Measurements from ENCODE around the gene ATXN7L3. TPM values are rescaled to one million over a fixed set of nuclear protein-coding genes. Genes with fewer than 3 reads are reported as not detected.

Gene ATXN7L3
- total and polyA plus RNA-seq, 2 donors: 20.0 to 47.4 TPM

GRCh38 chr17:44213403-44214229 is 13.9 kb upstream of the ATXN7L3 start:
- H3K27ac ChIP-seq (ENCODE audit: low read depth): no peak overlapping the region

GRCh38 chr17:44212507-44213402 is 13.1 kb upstream of the ATXN7L3 start:
- Histone ChIP-seq H3K27ac (ENCODE audit: low read depth) (no peak overlapping the region), H3K4me1 (ENCODE audit: insufficient read depth) (no peaks in the 10 kb centered on the region), H3K36me3 (ENCODE audit: insufficient read depth) (no peaks in the 10 kb centered on the region), H3K4me3 (ENCODE audit: low read depth, low read length) (no peak overlapping the region)
- no peak for DNase-seq (ENCODE audit: extremely low spot score)
- 67% methylated on average over 31 of the region's 31 CpGs for WGBS

More at GRCh38 chr17:44213403-44214229, 13.9 kb upstream of the ATXN7L3 start:
- DNase-seq (ENCODE audit: extremely low spot score): no peak
- no peak overlapping the region for H3K4me3 ChIP-seq (ENCODE audit: low read depth, low read length)
- 86% methylated on average over 15 of the region's 15 CpGs for WGBS
- H3K36me3 ChIP-seq (ENCODE audit: insufficient read depth): no peaks in the 10 kb centered on the region
- no peaks in the 10 kb centered on the region for H3K4me1 ChIP-seq (ENCODE audit: insufficient read depth)

DNA sequence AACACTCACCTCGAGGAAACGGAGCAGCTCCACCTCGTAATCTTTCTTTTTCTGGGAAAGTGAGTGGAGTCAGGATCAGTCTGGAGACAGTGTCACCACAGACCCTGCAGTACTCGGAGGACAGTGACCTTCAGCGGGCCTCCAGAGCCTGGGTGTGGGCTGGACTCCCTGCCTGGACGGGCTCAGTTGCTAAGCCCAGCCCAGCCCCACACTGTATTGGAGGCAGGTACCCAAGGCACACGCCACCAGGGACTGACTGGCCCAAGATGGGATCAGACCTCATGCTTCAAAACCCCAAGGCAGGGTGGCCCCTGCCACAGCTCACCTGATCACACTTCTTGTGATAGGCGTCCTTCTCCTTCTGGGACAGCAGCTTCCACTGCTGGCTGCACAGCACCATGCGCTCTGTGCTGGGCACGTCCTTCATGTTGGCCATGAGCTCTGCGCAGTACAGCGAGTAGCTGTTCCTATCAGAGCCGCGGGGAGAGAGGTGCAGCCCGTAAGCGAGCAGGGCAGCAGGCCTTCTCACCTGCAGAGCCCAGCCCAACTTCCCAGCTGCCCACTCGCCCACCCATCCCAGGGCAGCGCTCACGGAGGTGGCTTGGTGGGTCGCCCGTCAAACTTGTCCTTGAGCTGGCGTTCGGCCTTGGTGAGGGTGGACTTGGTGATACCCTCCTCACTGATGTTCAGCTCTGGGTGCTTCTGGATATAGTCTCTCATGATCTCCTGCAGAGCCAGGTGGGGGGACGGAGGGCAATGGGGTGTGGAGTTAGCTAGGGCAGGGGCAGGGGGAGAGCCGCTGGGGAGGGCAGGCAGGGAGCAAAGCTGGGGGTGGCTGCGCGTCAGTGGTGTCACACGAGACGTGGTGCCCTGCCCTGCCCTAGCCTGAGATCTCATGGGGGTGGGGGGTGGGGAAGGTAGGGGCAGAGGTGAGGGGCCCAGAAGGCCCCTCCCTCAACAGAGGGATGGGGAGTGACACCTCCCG is 11.9 kb upstream of the ATXN7L3 start:
- Histone ChIP-seq H3K4me3 (ENCODE audit: low read depth, low read length) (no peak overlapping the region), H3K27ac (ENCODE audit: low read depth) (no peak overlapping the region), H3K4me1 (ENCODE audit: insufficient read depth) (no peaks in the 10 kb centered on the region), H3K36me3 (ENCODE audit: insufficient read depth) (no peaks in the 10 kb centered on the region)
- no peak for DNase-seq (ENCODE audit: extremely low spot score)
- 90% methylated on average over 30 of the region's 30 CpGs for WGBS

DNA sequence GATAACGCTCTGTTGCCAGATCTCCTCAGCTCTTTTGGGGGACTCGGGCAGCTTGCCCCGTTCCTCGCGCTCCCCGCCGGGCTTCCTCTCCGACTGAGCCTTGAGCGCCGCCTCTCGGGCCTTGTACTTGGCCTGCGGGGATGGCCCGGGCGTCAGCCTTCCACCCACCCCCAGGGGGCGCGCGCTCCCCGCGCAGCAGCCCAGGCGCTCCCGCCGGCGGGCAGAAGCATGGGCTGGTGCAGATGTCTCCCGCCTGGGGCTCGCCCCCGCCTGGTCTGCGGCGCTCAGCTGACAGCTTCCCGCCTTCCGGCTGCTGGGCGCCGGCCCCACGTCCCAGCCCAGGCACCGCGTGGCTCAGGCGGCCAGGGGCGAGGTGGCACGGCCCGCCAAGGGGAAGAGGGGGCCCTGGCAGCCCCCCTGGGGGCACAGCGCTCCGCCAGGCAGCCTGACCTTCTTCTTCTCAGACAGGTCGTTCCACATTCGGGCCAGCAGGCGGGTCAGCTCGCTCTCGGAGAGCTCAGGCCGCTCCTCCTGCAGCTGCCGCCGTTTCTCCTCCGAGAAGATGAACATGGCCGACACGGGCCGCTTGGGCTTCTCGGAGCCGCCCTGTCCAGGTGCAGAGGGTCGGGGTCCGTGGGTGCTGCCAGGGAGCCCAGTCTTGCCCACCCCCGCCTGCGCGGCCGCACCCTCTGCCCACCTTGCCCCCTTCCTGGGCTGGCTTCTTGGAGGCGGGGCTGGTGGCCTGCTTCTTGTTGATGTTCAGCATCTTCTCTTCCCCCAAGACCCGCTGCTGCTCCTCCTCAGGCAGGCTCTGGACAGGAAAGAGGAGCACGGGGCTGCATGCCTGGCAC is 10.9 kb upstream of the ATXN7L3 start:
- DNase-seq (ENCODE audit: extremely low spot score): no peak
- H3K36me3 ChIP-seq (ENCODE audit: insufficient read depth): no peaks in the 10 kb centered on the region
- no peak overlapping the region for H3K27ac ChIP-seq (ENCODE audit: low read depth)
- no peaks in the 10 kb centered on the region for H3K4me1 ChIP-seq (ENCODE audit: insufficient read depth)
- H3K4me3 ChIP-seq (ENCODE audit: low read depth, low read length): no peak overlapping the region
- WGBS: 25% methylated on average over 64 of the region's 64 CpGs

GRCh38 chr17:44209786-44210341 is 10.2 kb upstream of the ATXN7L3 start:
- no peak for DNase-seq (ENCODE audit: extremely low spot score)
- no peak overlapping the region for H3K27ac ChIP-seq (ENCODE audit: low read depth)
- H3K36me3 ChIP-seq (ENCODE audit: insufficient read depth): no peaks in the 10 kb centered on the region
- H3K4me3 ChIP-seq (ENCODE audit: low read depth, low read length): no peak overlapping the region
- WGBS: 72% methylated on average over 11 of the region's 11 CpGs
- H3K4me1 ChIP-seq (ENCODE audit: insufficient read depth): no peaks in the 10 kb centered on the region

GRCh38 chr17:44207743-44208142 is 8.1 kb upstream of the ATXN7L3 start:
- Histone ChIP-seq H3K4me3 (ENCODE audit: low read depth, low read length) (no peak overlapping the region), H3K27ac (ENCODE audit: low read depth) (no peak overlapping the region), H3K4me1 (ENCODE audit: insufficient read depth) (no peaks in the 10 kb centered on the region), H3K36me3 (ENCODE audit: insufficient read depth) (no peaks in the 10 kb centered on the region)
- DNase-seq (ENCODE audit: extremely low spot score): no peak
- WGBS: 83% methylated on average over 5 of the region's 5 CpGs

DNA sequence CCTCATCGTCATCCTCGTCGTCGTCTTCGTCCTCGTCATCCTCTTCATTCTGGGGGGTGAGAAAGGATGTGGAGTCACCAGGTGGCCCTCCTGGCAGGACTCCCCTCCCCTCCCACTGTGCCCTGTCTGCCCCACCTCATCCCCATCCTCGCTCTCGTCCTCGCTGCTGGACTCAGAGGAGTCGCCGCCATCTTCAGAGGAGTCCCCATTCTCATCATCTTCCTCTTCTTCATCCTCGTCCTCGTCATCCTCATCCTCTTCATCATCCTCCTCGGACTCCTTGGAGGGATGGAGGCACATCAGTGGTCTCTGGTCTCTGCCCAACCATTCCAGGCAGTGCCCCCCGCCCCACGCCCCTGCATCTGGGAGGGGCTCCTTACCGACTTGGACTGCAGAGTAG is 7.6 kb upstream of the ATXN7L3 start:
- DNase-seq (ENCODE audit: extremely low spot score): no peak
- WGBS: 85% methylated on average over 17 of the region's 17 CpGs
- Histone ChIP-seq H3K4me3 (ENCODE audit: low read depth, low read length) (no peak overlapping the region), H3K36me3 (ENCODE audit: insufficient read depth) (no peaks in the 10 kb centered on the region), H3K4me1 (ENCODE audit: insufficient read depth) (no peaks in the 10 kb centered on the region), H3K27ac (ENCODE audit: low read depth) (no peak overlapping the region)

DNA sequence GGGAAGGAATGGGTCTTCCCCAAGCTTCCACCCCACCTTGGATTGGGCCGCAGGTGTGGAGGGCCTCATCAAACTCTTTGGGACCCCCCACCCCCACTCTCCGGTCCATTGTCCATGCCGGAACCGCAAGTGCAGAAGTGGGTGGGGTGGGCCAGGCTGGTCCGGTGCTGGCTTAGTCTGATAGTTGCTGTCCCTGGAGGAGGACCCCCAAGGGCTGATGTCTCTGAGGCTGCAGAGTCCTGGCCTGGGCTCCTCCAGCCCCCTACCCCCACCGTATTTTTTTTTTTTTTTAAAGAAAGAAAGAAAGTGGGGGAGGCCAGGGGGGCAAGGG is 7.1 kb upstream of the ATXN7L3 start:
- no peak overlapping the region for H3K27ac ChIP-seq (ENCODE audit: low read depth)
- no peaks in the 10 kb centered on the region for H3K36me3 ChIP-seq (ENCODE audit: insufficient read depth)
- H3K4me3 ChIP-seq (ENCODE audit: low read depth, low read length): no peak overlapping the region
- 78% methylated on average over 6 of the region's 6 CpGs for WGBS
- DNase-seq (ENCODE audit: extremely low spot score): no peak
- no peaks in the 10 kb centered on the region for H3K4me1 ChIP-seq (ENCODE audit: insufficient read depth)

DNA sequence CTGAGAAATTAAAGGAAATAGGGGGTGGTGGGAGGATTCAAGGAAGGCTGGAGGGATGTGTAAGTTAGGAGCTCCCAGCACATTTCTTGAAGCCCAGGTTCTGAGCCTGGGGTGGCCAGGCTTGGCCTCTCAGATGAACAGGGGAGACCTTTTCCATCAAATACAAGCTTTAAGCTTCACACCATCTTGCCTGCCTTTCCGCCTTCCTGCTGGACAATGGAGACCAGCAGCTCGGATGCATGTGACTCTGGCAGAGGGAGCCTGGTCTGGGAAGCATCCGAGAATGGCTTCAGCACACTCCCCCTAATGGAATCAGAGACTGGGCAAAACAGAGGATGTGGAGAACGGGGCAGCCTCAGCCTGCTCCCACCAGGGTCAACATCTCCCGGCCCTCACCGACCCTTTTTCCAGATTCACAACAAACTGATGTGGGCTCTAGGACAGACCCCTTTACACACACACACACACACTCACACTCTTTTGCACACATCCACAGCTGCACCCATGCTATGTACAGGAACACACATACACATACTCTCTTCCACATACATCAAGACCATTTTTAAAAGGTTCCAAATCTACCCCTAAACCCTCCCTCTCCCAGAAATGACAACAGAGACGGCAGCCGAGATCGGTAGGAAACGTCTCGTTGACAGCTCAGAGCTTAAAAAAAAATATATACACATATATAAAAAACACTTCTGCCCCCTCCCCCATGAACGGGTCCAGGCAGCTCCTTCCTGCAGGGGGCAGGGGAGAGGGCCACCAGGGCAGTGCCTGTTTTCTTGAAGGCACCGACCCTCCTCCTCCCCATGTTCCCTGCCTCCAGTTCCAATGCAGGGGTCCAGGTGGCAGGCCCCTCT is 6.5 kb upstream of the ATXN7L3 start:
- Histone ChIP-seq H3K4me1 (ENCODE audit: insufficient read depth) (no peaks in the 10 kb centered on the region), H3K4me3 (ENCODE audit: low read depth, low read length) (no peak overlapping the region), H3K36me3 (ENCODE audit: insufficient read depth) (no peaks in the 10 kb centered on the region), H3K27ac (ENCODE audit: low read depth) (no peak overlapping the region)
- WGBS: 49% methylated on average over 13 of the region's 13 CpGs
- no peak for DNase-seq (ENCODE audit: extremely low spot score)

DNA sequence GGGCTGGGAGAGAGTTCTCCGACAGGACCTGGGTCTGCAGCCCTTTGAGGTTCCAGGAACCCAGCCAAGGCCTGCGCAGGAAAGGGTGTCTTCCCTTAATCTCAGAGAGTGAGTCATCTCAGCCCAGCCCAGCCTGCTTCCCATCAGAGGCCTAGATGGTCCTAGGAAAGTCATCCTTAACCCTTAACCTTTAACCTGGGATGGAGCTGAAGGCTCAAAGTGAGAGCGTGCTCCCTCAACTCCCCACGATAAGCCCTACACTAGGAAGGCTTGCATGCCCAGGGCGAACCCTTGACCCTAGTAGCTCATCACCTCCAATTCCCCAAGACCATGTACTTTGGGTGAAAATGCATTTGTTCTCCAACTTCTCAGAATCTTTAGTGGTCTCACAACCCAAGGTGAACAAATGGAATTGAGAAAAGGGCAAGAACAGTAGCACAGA is 4.8 kb upstream of the ATXN7L3 start:
- Histone ChIP-seq H3K27ac (ENCODE audit: low read depth) (no peak overlapping the region), H3K36me3 (ENCODE audit: insufficient read depth) (no peaks in the 10 kb centered on the region), H3K4me1 (ENCODE audit: insufficient read depth) (no peaks in the 10 kb centered on the region), H3K4me3 (ENCODE audit: low read depth, low read length) (no peak overlapping the region)
- no peak for DNase-seq (ENCODE audit: extremely low spot score)
- 46% methylated on average over 5 of the region's 5 CpGs for WGBS

DNA sequence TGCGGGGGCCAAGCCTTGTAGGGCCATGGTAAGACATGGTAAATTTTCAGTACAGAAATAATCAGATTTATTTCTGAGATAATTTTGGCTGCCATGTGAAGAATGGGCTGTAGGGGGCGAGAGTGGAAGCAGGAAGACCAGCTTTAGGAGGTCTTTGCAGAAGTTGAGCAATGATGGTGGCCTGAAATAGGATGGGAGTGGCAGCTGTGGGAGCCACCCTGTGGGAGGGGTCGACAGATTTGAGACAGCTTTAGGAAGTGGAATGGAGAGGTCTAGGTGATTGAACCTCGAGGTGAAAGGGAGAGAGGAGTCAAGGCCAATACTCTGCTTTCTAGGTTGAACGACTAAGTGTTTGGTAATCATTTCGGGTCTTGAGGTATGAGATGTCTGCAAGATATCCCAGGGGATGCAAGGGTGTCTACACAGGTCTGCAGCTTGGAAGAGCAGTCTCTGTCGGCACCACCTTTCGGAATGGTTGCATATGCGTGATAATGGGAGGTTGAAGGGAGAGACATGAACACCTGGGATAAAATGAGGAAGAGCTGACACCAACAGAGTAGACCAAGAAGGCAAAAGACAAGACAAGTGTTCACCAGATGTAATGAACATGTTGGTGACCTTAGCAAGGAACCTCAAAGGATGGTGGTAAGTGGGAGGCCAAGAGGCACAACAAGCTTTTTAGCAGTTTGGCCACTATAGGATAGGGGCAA is 4.2 kb upstream of the ATXN7L3 start:
- no peak overlapping the region for H3K4me3 ChIP-seq (ENCODE audit: low read depth, low read length)
- WGBS: 54% methylated on average over 9 of the region's 9 CpGs
- H3K27ac ChIP-seq (ENCODE audit: low read depth): no peak overlapping the region
- DNase-seq (ENCODE audit: extremely low spot score): no peak
- no peaks in the 10 kb centered on the region for H3K4me1 ChIP-seq (ENCODE audit: insufficient read depth)
- H3K36me3 ChIP-seq (ENCODE audit: insufficient read depth): no peaks in the 10 kb centered on the region
